HG02970 (cell line): ENCODE results near the gene POLG2.
"Not testable (repeated sequence)": the region's sequence is repeated elsewhere in the genome, so short reads cannot be mapped to it uniquely, and the experiment has no call there.

Source experiments
- ATAC-seq: cut with Tn5 transposase; IDR thresholded peaks from one replicate; pipeline ENCODE4 v1.9.1; 2021; ENCODE audit warnings: mild to moderate bottlenecking, moderate library complexity, moderate number of reproducible peaks; ENCODE audit not compliant: unreplicated experiment, low FRiP score

Gene POLG2

GRCh38 chr17:64443086-64443760, 53.6 kb downstream of the POLG2 start:
- ATAC-seq = no peak

- ATAC-seq = no peak
Observed at GRCh38 chr17:64442541-64442971, 54.3 kb downstream of the POLG2 start.

GRCh38 chr17:64441772-64442540, 54.9 kb downstream of the POLG2 start:
- no peak for ATAC-seq

GRCh38 chr17:64439956-64440355, 56.9 kb downstream of the POLG2 start:
- no peak for ATAC-seq

- ATAC-seq = not testable (repeated sequence)
Observed at GRCh38 chr17:64439521-64439920, 57.3 kb downstream of the POLG2 start.

- ATAC-seq = no peak
Observed at GRCh38 chr17:64437944-64438525, 58.8 kb downstream of the POLG2 start.

- no peak for ATAC-seq
Observed at GRCh38 chr17:64431534-64431933, 65.3 kb downstream of the POLG2 start.

- ATAC-seq = not testable (repeated sequence)
Observed at GRCh38 chr17:64430036-64430435, 66.8 kb downstream of the POLG2 start.

- no peak for ATAC-seq
Observed at GRCh38 chr17:64428406-64428805, 68.4 kb downstream of the POLG2 start.
